T-helper 2 cell treated with Interferon-gamma antibody and Interleukin-4, amounts not matched to agents 5 μg/mL and 100 μg/mL, for 36 hours (primary cell): Measurements from ENCODE around the gene LHX4.

Experiments
- DNase-seq: peaks from one replicate; pipeline ENCODE4 v3.0.0; 2021; ENCODE audit warnings: low spot score
- H3K27ac Mint-ChIP-seq: one replicate; pipeline ENCODE4 v1.8.0; 2021; ENCODE audit warnings: mild to moderate bottlenecking, mixed read lengths
- H3K27me3 Mint-ChIP-seq: one replicate; pipeline ENCODE4 v1.8.0; 2021; ENCODE audit warnings: low read depth, mixed read lengths
- H3K36me3 Mint-ChIP-seq: one replicate; pipeline ENCODE4 v1.8.0; 2021; ENCODE audit warnings: low read depth, mixed read lengths
- H3K4me1 Mint-ChIP-seq: one replicate; pipeline ENCODE4 v1.8.0; 2021; ENCODE audit warnings: low read depth, mixed read lengths
- H3K4me3 Mint-ChIP-seq: one replicate; pipeline ENCODE4 v1.8.0; 2022; ENCODE audit warnings: mild to moderate bottlenecking, moderate library complexity, mixed read lengths
- H3K9me3 Mint-ChIP-seq: one replicate; pipeline ENCODE4 v1.8.0; 2021; ENCODE audit warnings: mixed read lengths

Gene LHX4

DNA sequence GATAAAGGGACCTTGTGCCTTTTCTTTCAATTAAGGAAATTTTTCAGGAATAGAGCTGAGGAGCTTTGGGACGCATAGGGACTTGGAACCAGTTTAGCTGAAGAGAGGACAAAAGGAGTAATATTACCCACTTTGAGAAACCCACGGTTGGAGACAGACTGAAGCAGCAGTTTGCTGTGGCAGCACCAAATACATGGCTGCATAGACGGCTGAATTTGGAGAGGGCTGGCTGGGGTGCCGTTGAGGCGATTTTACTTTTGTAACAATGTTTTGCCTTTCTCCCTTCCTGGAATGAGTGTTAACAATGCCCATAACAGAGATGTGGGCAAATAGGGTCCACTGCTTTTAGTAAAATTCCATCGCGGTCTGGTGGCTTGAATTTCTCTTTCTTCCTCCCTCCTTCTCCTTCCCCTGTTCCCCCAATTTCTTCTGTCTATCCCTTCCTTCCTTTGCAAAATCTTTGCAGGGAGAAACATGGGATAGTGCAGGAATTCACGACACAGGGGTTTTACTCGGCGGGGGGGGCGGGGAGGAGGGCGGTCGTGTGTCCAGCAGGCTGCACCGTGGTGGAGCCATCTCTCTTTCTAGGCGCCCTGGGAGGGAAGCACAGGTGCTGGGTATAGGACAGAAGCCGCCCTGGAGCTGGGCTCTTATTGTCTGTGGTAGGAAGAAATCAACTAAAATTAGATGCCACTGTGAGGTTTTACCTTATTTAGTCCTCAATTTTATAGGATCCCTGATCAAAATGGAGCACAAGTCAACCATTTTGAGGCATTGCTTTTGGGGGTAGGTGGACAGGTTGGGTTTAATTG is 6.8 kb downstream of the LHX4 start:
- no peak overlapping the region for H3K4me3 Mint-ChIP-seq
- peaks cover 96% of the 10 kb centered on the region for H3K27me3 Mint-ChIP-seq

DNA sequence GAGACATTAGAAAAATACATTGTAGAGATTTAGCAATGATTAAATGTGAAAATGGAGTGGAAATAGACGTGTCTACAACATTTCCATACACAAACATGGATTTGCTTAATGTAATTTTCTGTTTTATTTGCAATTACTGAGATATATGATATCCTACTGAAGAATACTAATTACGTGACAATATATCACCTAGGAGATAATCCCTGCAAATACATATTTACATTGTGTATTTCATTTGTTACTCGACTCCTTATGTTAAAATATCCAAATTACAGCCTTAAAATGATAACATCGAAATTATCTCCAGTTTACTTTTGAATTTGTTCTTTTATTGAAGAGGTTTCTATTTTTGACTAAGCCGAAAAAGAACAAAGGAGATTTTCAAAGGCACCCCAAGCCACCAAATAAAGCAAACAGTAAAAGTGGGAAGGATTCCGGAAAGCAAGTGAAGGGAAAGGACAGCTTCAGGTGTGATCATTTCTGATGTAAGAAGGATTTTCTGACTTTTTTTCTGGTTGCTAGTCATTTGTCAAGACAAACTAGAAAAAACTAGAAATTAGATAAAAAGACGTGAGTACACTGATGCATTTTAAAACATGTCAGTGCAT is 7.9 kb downstream of the LHX4 start:
- Mint-ChIP-seq H3K4me1 (no peaks in the 10 kb centered on the region), H3K9me3 (no peaks in the 10 kb centered on the region), H3K27ac (no peak overlapping the region), H3K4me3 (no peak overlapping the region), H3K27me3 (peaks cover 94% of the 10 kb centered on the region), H3K36me3 (no peaks in the 10 kb centered on the region)
- no peak for DNase-seq

More for the DNA sequence above, 6.8 kb downstream of the LHX4 start:
- Mint-ChIP-seq H3K36me3 (no peaks in the 10 kb centered on the region), H3K27ac (no peak overlapping the region), H3K9me3 (no peaks in the 10 kb centered on the region), H3K4me1 (peaks cover under 1% of the 10 kb centered on the region)
- no peak for DNase-seq

DNA sequence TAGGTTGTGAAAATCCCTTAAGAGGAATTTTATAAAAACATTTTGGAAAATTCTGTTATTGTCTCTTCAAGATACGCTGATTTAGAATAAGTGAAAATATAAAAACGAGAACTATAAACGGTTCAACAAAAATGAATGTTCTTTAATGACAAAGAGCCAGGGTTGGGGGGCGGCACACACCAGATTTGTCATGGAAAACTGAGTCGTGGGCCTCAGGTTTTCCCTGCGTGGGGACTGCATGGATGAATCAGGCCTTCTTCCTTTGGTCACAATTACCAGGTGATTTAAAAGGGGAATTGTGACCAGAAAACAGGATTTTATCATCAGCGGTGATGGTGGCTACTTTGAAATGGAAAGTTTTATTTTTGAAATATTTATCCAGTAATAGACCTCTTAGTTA is 8.6 kb downstream of the LHX4 start:
- H3K27me3 Mint-ChIP-seq = peaks cover 88% of the 10 kb centered on the region
- H3K27ac Mint-ChIP-seq = no peak overlapping the region
- no peak overlapping the region for H3K4me3 Mint-ChIP-seq
- H3K4me1 Mint-ChIP-seq = no peaks in the 10 kb centered on the region
- DNase-seq = no peak
- H3K36me3 Mint-ChIP-seq = no peaks in the 10 kb centered on the region
- no peaks in the 10 kb centered on the region for H3K9me3 Mint-ChIP-seq

DNA sequence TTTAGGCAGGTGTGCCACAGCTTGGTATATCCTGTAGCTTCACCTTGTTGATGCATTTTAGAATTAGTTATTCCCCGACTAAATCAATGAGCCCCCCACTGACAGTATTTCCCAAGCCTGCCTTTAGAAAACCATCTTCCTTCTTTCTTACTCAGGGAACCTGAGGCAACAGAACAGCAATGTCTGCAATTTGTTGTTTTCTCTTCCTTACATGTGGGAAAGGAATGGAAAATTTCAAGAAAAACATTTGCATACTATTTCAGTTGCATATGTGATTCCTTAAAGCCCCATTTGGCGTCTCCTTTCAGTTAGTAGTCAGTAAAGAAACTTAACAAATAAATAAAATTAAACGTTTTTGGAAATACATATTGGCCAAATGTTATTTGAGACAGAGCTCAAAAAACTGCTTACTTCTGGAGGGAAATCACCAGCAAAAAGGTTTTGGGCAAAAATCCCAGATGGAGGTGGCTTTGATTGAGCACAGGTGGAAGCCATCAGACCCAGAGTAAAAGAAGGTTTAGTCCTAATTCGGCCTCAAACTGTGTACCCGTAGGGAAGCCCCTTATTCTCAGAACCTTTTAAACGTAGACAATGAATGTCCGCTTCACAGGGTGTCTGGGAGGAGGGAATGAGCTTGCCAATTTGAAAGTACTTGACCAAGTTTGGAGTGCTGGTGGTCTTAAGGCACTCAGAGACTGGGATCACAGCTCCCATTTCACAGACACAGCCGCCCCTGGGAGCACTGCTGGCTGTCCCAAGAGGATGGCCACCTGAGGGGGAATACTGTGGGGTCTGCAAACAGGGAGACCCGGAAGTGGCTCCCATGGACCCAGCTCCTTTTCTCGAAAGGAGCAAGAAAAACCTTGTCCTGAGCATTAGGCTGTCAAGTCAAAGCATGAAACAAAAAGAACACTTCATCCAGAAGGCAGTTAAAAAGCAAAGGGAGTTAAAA is 9.4 kb downstream of the LHX4 start:
- H3K4me3 Mint-ChIP-seq = no peak overlapping the region
- DNase-seq = no peak
- H3K36me3 Mint-ChIP-seq = no peaks in the 10 kb centered on the region
- H3K27me3 Mint-ChIP-seq = peaks cover 86% of the 10 kb centered on the region
- no peaks in the 10 kb centered on the region for H3K9me3 Mint-ChIP-seq
- H3K27ac Mint-ChIP-seq = no peak overlapping the region
- no peaks in the 10 kb centered on the region for H3K4me1 Mint-ChIP-seq

DNA sequence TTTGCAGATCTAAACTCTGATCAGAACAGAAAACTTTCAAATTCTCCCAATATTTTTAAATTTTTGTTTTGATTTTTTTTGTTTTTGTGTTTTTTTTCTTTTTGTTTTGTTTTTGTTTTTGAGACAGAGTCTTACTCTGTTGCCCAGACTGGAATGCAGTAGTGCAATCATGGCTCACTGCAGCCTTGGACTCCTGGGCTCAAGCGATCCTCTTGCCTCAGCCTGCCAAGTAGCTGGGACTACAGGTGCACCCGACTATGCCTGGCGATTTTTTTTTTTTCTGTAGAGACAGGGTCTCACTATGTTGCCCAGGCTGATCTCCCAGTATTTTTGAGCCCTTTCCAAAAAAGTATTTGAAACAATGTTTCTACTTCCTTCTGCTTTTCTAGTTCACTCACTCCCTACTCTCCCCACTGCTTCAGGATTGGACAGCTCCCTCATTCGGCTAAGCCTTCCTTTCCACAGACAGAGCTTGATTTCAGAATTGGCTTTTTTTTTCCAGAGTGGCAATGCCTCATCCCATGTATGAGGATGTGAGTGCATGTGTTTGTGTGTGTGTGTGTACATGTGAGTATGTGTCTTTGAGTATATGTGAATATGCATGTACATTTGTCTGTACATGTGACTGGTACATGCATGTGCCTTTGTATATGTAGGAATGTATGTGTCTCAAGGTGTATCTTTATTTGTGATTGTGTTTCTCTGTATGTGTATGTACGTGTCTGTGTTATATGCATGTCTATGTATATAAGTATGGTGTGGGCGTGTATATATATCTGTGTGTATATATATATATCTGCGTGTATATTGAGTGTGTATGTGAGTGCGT is 11.9 kb downstream of the LHX4 start:
- no peak overlapping the region for H3K4me3 Mint-ChIP-seq
- H3K9me3 Mint-ChIP-seq = no peaks in the 10 kb centered on the region
- H3K36me3 Mint-ChIP-seq = no peaks in the 10 kb centered on the region
- H3K27me3 Mint-ChIP-seq = peaks cover 65% of the 10 kb centered on the region
- DNase-seq = no peak
- no peaks in the 10 kb centered on the region for H3K4me1 Mint-ChIP-seq
- H3K27ac Mint-ChIP-seq = no peak overlapping the region

DNA sequence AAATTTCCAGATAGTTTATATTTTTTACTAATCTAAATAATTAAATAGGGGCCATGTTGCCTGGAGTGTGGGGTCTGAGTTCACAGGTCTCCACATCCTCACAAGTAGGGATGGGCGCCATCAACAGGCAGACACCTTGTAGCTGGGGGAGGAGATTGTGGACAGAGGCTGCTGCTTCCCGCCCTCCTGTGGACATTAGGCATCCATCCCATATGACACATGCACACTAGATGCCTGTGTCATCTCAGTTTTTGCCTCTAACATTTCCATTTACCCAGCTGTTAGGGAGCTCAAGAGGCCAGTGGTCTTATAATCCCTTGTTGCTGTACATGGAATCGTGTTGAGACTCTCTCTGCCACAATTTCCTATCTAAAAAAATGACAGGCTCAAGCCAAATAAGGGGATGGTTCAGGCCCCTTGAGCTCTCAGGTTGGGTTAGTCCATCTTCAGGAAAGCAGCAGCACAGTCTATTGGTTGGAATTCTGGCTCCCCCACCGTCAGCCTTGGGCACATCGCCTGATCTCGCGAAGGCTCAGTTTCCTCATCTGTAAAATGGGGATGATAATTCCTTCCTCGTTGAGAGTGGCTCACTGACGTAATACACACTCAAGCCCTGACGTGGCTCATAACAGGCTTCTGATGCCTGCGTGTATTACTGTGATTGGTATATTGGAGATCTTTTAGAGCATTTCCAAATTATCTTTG is 13.6 kb downstream of the LHX4 start:
- DNase-seq = no peak
- Mint-ChIP-seq H3K9me3 (no peaks in the 10 kb centered on the region), H3K4me1 (peaks cover 3% of the 10 kb centered on the region), H3K27me3 (peaks cover 48% of the 10 kb centered on the region), H3K4me3 (no peak overlapping the region), H3K27ac (no peak overlapping the region), H3K36me3 (no peaks in the 10 kb centered on the region)

DNA sequence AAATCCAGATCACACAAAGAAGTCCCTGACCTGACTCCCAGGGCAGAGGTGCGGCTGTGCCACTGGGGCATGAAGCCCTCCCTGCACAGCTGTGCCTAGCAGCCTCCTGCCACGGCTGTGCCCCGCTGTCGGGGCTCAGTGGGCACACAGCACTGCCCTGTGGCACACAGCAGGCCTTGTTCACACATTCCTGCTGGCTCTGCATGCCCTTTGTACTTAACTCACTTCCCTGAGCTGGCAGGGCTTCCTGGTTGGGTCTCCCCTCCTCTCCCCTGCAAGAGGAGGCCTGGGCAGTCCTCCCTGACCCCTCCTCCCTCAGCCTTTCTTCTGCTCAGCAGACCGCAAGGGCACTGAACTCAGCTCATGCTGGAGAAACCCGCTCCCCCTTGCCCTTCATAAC is 14.8 kb downstream of the LHX4 start:
- H3K4me3 Mint-ChIP-seq = no peak overlapping the region
- peaks cover 3% of the 10 kb centered on the region for H3K4me1 Mint-ChIP-seq
- peaks cover 36% of the 10 kb centered on the region for H3K27me3 Mint-ChIP-seq
- no peaks in the 10 kb centered on the region for H3K9me3 Mint-ChIP-seq
- DNase-seq = no peak
- H3K36me3 Mint-ChIP-seq = no peaks in the 10 kb centered on the region
- H3K27ac Mint-ChIP-seq = no peak overlapping the region

DNA sequence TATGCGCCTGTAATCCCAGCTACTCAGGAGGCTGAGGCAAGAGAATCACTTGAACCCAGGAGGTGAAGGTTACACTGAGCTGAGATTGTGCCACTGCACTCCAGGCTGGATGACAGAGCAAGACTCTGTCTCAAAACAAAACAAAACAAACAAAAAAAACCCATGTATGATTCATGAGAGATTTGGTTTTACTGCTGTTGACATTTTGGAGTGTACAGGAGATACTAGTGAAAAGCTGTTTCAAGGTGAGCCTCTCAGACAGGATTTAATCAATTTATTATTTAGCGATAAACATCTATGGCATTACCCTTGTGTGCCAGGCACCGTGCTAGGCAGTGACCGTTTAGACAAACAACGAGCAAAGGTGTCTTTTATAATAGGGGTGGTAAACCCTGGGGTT is 16.5 kb downstream of the LHX4 start:
- DNase-seq = no peak
- no peaks in the 10 kb centered on the region for H3K36me3 Mint-ChIP-seq
- H3K27me3 Mint-ChIP-seq = peaks cover 20% of the 10 kb centered on the region
- no peak overlapping the region for H3K27ac Mint-ChIP-seq
- peaks cover 5% of the 10 kb centered on the region for H3K4me1 Mint-ChIP-seq
- no peak overlapping the region for H3K4me3 Mint-ChIP-seq
- no peaks in the 10 kb centered on the region for H3K9me3 Mint-ChIP-seq

DNA sequence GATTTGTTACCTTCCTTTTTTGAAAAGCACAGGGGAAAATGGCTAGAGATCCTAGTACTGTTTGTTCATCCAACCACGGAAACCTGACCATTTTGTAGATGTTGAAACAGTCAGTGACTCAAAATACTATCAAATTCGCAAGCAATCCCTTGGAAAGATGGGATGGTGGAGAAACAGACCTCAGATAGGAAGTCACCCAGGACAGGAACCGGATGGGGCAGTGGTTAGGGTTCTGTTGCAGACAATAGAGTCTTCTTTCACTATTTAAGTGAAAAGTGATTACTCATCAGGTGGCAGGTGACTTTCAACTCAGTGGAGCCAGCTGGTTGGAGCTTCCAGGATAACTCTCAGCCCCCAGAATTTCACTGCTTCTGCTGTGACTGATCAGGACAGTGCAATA is 17.0 kb downstream of the LHX4 start:
- H3K4me3 Mint-ChIP-seq = no peak overlapping the region
- no peaks in the 10 kb centered on the region for H3K36me3 Mint-ChIP-seq
- peaks cover 5% of the 10 kb centered on the region for H3K4me1 Mint-ChIP-seq
- no peak overlapping the region for H3K27ac Mint-ChIP-seq
- H3K27me3 Mint-ChIP-seq = peaks cover 18% of the 10 kb centered on the region
- H3K9me3 Mint-ChIP-seq = no peaks in the 10 kb centered on the region
- DNase-seq = no peak

DNA sequence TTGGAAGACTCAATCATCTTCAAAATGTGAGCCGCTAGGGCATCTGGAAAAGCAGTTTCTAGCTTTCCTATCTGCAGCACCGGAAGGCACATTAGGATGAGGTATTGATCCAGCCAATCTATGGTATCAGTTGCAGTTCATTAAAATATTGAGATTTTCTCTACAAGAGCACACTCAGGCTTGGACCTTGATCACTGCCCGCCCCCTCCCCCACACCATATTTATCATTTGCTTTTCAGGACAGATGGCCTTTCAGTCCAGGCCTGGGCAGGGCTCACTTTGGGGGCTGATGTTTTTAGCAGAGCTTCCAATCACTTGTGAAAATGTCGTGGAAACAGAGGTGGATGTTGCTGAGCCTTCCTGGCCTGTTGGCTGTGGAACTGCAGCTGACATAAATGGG is 17.5 kb downstream of the LHX4 start:
- H3K27ac Mint-ChIP-seq = no peak overlapping the region
- H3K4me3 Mint-ChIP-seq = no peak overlapping the region
- DNase-seq = no peak
- no peaks in the 10 kb centered on the region for H3K36me3 Mint-ChIP-seq
- H3K4me1 Mint-ChIP-seq = peaks cover 5% of the 10 kb centered on the region
- peaks cover 12% of the 10 kb centered on the region for H3K27me3 Mint-ChIP-seq
- H3K9me3 Mint-ChIP-seq = no peaks in the 10 kb centered on the region

DNA sequence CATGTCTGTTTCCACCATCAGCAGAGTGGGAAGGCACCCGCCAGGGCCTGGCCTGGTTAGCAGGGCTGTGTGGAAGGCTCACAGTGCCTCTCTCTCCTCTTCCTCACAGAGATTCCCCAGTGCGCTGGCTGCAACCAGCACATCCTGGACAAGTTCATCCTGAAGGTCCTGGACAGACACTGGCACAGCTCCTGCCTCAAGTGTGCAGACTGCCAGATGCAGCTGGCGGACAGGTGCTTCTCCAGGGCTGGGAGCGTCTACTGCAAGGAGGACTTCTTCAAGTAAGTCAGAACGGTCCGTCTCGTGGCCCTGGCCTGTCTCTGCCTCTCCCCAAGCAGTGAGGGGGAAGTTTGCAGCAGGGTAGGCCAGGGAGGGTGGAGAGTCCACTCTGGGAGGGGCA is 18.1 kb downstream of the LHX4 start:
- Mint-ChIP-seq H3K27me3 (peaks cover 9% of the 10 kb centered on the region), H3K36me3 (no peaks in the 10 kb centered on the region), H3K27ac (no peak overlapping the region), H3K9me3 (no peaks in the 10 kb centered on the region), H3K4me3 (no peak overlapping the region), H3K4me1 (peaks cover 5% of the 10 kb centered on the region)
- DNase-seq = no peak

DNA sequence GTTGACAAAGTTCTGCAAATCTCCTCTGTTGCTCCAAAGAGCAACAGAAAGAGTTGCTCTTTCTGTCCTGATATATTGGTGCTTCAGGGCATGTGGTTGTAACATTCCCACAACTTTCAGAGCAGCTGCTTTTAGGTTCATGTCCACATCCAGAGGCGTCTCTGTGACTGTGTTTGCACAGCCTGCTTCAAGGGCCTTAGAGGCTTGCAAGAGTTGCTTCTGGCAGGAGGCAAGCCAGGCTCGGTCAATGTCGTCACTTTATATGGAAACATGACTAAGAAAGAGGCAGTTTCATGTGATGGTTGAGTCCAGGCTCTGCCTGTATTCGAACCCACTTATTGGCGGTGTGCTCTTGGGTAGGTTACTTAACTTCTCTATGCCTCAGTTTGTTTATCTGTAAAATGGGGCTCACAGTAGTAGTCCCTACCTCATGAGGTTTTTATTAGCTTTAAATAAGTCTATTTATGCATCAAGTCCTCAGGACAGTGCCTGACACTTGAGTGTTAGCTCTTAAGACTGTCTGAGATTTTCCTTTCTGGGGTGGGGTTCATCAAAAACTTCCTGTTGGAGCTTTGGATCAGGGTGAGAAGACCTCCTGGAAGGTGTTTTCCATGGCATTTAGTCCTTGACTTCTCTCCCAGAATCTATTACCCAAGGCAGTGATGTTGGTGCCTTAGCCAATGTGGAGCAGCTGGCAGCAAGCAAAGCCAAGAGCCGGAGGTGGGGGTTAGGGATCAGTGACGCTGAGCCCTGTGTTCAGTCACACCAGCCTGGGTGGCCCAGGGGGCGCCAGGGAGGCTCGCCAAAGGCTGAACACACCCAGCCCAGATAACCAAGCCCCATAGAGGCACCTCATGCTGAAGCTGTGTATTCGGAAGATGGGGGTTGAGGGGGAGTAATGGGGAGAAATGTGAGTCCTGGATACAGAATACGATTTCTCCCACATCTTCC is 18.9 kb downstream of the LHX4 start:
- Mint-ChIP-seq H3K27me3 (peaks cover 9% of the 10 kb centered on the region), H3K36me3 (no peaks in the 10 kb centered on the region), H3K27ac (no peak overlapping the region), H3K4me1 (peaks cover 5% of the 10 kb centered on the region), H3K4me3 (no peak overlapping the region), H3K9me3 (no peaks in the 10 kb centered on the region)
- no peak for DNase-seq
